HUDEP-2 (cell line): Measurements from ENCODE around the gene PTPRR.

Source experiments
- DNase-seq, 76 experiments: peaks; one replicate each; lab custom pipeline; 2025; ENCODE audit not compliant: unreplicated experiment in 76 of 76; lab: John Stamatoyannopoulos, UW

Gene PTPRR

GRCh38 chr12:70919176-70919575, 1.4 kb downstream of the PTPRR start:
- DNase-seq, result no peak

GRCh38 chr12:70918321-70918720, 2.2 kb downstream of the PTPRR start:
- DNase-seq, result no peak

- DNase-seq, result no peak
These were observed 9.9 kb downstream of the PTPRR start for GRCh38 chr12:70910666-70911065.

- DNase-seq, result no peak
These were observed 11.6 kb downstream of the PTPRR start for GRCh38 chr12:70908978-70909377.

- no peak for DNase-seq
These were observed 13.1 kb downstream of the PTPRR start for GRCh38 chr12:70907412-70907811.

GRCh38 chr12:70895956-70896355, 24.6 kb downstream of the PTPRR start:
- DNase-seq, result no peak

GRCh38 chr12:70892593-70892992, 27.9 kb downstream of the PTPRR start:
- DNase-seq, result no peak

GRCh38 chr12:70890895-70891832, 29.4 kb downstream of the PTPRR start:
- no peak for DNase-seq

- no peak for DNase-seq
These were observed 34.6 kb downstream of the PTPRR start for GRCh38 chr12:70885956-70886355.

GRCh38 chr12:70883855-70884254, 36.7 kb downstream of the PTPRR start:
- DNase-seq, result no peak

- no peak for DNase-seq
These were observed 39.8 kb downstream of the PTPRR start for GRCh38 chr12:70880744-70881143.

- DNase-seq, result peak in 3 of 76 experiments; percentile 2 to 4 (median 3)
These were observed 43.6 kb downstream of the PTPRR start for GRCh38 chr12:70876952-70877351.

GRCh38 chr12:70875628-70876027, 44.9 kb downstream of the PTPRR start:
- DNase-seq, result no peak

GRCh38 chr12:70854881-70855568, 65.5 kb downstream of the PTPRR start:
- DNase-seq, result no peak

- DNase-seq, result no peak
These were observed 66.4 kb downstream of the PTPRR start for GRCh38 chr12:70854138-70854537.

GRCh38 chr12:70853326-70853725, 67.2 kb downstream of the PTPRR start:
- no peak for DNase-seq

- DNase-seq, result no peak
These were observed 68.0 kb downstream of the PTPRR start for GRCh38 chr12:70852416-70853150.

GRCh38 chr12:70849265-70849960, 71.1 kb downstream of the PTPRR start:
- DNase-seq, result no peak

- DNase-seq, result no peak
These were observed 72.7 kb downstream of the PTPRR start for GRCh38 chr12:70847871-70848270.

- DNase-seq, result no peak
These were observed 75.3 kb downstream of the PTPRR start for GRCh38 chr12:70845268-70845667.

- no peak for DNase-seq
These were observed 77.2 kb downstream of the PTPRR start for GRCh38 chr12:70843363-70843762.
